SU-DHL-6 (cell line): ENCODE results near the gene LRRC46.

ENCODE experiments used
- EZH2phosphoT487 ChIP-seq: fragments of 200-600 bp; sonication (generic), shearing (Covaris generic); conservative IDR thresholded peaks from 2 replicates; pipeline ENCODE4 v1.6.1; 2018; ENCODE audit warnings: mild to moderate bottlenecking, antibody characterized with exemption, low read length, moderate library complexity, mixed read lengths
- TF ChIP-seq, protein P1 (sequence below): fragments of 200-600 bp; sonication (generic); IDR thresholded peaks from one replicate; pipeline ENCODE4 v1.5.1; 2017; ENCODE audit warnings: antibody characterized with exemption, mild to moderate bottlenecking, low read length, moderate library complexity; ENCODE audit not compliant: insufficient read depth, poor library complexity, severe bottlenecking

DNA sequence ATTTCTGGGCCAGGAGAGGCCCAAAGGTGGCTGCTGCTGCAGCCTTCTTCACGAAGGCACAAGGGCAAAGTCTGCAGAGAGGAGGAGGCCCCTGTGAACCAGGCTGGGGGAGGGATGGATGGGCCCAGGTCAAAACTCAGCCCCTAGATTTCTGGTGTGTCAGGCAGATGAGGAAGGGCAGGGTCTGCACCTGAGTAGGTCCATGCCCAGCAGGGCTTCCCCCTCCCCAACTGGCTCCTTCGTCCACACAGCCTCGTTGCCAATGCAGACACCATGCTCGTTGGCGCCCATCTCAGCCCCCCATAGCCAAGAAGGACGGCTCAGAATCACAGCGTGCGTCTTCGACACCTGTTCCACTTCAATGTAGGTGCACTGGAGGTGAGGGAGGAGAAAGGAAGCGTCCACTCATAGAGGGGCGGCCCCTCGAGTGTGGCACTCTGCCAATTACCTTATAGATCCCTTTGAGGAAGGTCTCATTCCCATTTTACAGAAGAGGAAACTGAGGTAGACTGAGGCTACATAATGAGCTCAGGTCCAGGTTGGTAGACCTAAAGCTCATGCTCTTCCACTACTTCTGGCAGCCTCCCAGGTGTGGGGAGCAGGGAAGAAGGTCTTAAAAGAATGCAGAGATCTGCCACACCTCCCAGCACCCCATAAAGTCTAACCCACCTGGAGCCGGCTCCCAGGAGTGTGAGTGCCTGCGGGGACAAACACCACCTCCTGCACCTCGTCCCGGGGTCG lies 8.7 kb downstream of the LRRC46 start:
- TF ChIP-seq, protein P1, sequence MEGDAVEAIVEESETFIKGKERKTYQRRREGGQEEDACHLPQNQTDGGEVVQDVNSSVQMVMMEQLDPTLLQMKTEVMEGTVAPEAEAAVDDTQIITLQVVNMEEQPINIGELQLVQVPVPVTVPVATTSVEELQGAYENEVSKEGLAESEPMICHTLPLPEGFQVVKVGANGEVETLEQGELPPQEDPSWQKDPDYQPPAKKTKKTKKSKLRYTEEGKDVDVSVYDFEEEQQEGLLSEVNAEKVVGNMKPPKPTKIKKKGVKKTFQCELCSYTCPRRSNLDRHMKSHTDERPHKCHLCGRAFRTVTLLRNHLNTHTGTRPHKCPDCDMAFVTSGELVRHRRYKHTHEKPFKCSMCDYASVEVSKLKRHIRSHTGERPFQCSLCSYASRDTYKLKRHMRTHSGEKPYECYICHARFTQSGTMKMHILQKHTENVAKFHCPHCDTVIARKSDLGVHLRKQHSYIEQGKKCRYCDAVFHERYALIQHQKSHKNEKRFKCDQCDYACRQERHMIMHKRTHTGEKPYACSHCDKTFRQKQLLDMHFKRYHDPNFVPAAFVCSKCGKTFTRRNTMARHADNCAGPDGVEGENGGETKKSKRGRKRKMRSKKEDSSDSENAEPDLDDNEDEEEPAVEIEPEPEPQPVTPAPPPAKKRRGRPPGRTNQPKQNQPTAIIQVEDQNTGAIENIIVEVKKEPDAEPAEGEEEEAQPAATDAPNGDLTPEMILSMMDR: no peak
- no peak for TF ChIP-seq EZH2phosphoT487
